PFSK-1 (cell line): Measurements from ENCODE around the gene IL18.

Experiments used
- POLR2AphosphoS5 ChIP-seq: IDR thresholded peaks from 2 replicates; pipeline ENCODE4 v1.6.1; 2012; ENCODE audit warnings: low read depth, mild to moderate bottlenecking, control low read depth, low read length, moderate library complexity
- REST ChIP-seq, 2 experiments: IDR thresholded peaks; 2 replicates each; pipeline versions ENCODE4 v1.6.1 to v1.8.0; 2011 to 2012; ENCODE audit warnings: low read depth in 2 of 2, low read length in 2 of 2, control low read depth in 1 of 2, inconsistent platforms in 1 of 2, mild to moderate bottlenecking in 1 of 2, moderate library complexity in 1 of 2; ENCODE audit not compliant: insufficient read depth in 1 of 2

- TF ChIP-seq REST (IDR thresholded peaks at IDR 0.05; ENCODE audit: insufficient read depth in 1 of 2, low read depth in 2 of 2, low read length in 2 of 2): no peak
- no peak for TF ChIP-seq POLR2AphosphoS5
Observed at GRCh38 chr11:112127056-112127455, 36.8 kb downstream of the IL18 start.
